ENCODE data around the gene NISCH.

Gene NISCH

GRCh38 chr3:52435246-52436101 is 19.9 kb upstream of the NISCH start:
- no peak for DNase-seq (ENCODE audit: low spot score)

- DNase-seq (ENCODE audit: low spot score), result no peak
Observed at GRCh38 chr3:52436500-52437149, 18.8 kb upstream of the NISCH start.

GRCh38 chr3:52437326-52438103 is 17.9 kb upstream of the NISCH start:
- no peak for DNase-seq (ENCODE audit: low spot score)

GRCh38 chr3:52438104-52438376 is 17.4 kb upstream of the NISCH start:
- DNase-seq (ENCODE audit: low spot score), result no peak

- DNase-seq (ENCODE audit: low spot score), result no peak
Observed at GRCh38 chr3:52438579-52439425, 16.6 kb upstream of the NISCH start.

GRCh38 chr3:52439426-52440248 is 15.8 kb upstream of the NISCH start:
- no peak for DNase-seq (ENCODE audit: low spot score)

GRCh38 chr3:52440249-52440551 is 15.2 kb upstream of the NISCH start:
- DNase-seq (ENCODE audit: low spot score), result no peak

GRCh38 chr3:52440671-52441070 is 14.7 kb upstream of the NISCH start:
- no peak for DNase-seq (ENCODE audit: low spot score)

- DNase-seq (ENCODE audit: low spot score), result no peak
Observed at GRCh38 chr3:52441091-52441771, 14.2 kb upstream of the NISCH start.

GRCh38 chr3:52441772-52442332 is 13.6 kb upstream of the NISCH start:
- DNase-seq (ENCODE audit: low spot score), result no peak

- DNase-seq (ENCODE audit: low spot score), result no peak
Observed at GRCh38 chr3:52442409-52443267, 12.8 kb upstream of the NISCH start.

GRCh38 chr3:52443268-52443610 is 12.2 kb upstream of the NISCH start:
- DNase-seq (ENCODE audit: low spot score), result no peak

GRCh38 chr3:52443791-52444687 is 11.4 kb upstream of the NISCH start:
- DNase-seq (ENCODE audit: low spot score), result no peak

GRCh38 chr3:52444860-52445793 is 10.3 kb upstream of the NISCH start, which contains the start of gene SEMA3G:
TSS of gene SEMA3G (minus strand) at chr3:52445103. CDS start at chr3:52445027, 76 bp downstream.
- no peak for DNase-seq (ENCODE audit: low spot score)

- no peak for DNase-seq (ENCODE audit: low spot score)
Observed at GRCh38 chr3:52446042-52446441, 9.4 kb upstream of the NISCH start.

GRCh38 chr3:52446631-52447511 is 8.5 kb upstream of the NISCH start:
- DNase-seq (ENCODE audit: low spot score), result no peak

Measured in pons (tissue), 1 donor.